GM23338 (cell line): ENCODE results near the gene CIT. TPM values are rescaled to one million over a fixed set of nuclear protein-coding genes. Genes with fewer than 3 reads are reported as not detected.

Experiments used
- ATAC-seq: fragments of 200-7000 bp; cut with Tn5 transposase; 3 replicates; pipeline ENCODE4 v1.9.1; 2020
- DNase-seq: peaks from one replicate; pipeline ENCODE4 v3.0.0-alpha.2; 2015; ENCODE audit warnings: low spot score
- H2AFZ ChIP-seq: fragments of 200-600 bp; sonication (generic); 2 replicates; pipeline ENCODE4 v1.8.0; 2016; ENCODE audit warnings: antibody characterized with exemption, mild to moderate bottlenecking, moderate library complexity
- H3F3A ChIP-seq: fragments of 200-600 bp; sonication (generic); replicated peaks from 2 replicates; pipeline ENCODE4 v1.8.0; 2017; ENCODE audit warnings: antibody characterized with exemption, mixed run types, low read depth
- H3K27ac ChIP-seq: fragments of 200-600 bp; sonication (generic); 2 replicates; pipeline ENCODE4 v1.6.1; 2016; ENCODE audit warnings: low read depth
- H3K27me3 ChIP-seq: fragments of 200-600 bp; sonication (generic); 2 replicates; pipeline ENCODE4 v1.8.0; 2016; ENCODE audit warnings: mild to moderate bottlenecking, mixed run types, moderate library complexity; ENCODE audit not compliant: insufficient read depth
- H3K36me3 ChIP-seq: fragments of 200-600 bp; sonication (generic); 2 replicates; pipeline ENCODE4 v1.8.0; 2016; ENCODE audit warnings: mild to moderate bottlenecking; ENCODE audit not compliant: insufficient read depth
- H3K4me1 ChIP-seq: fragments of 200-600 bp; sonication (generic); 2 replicates; pipeline ENCODE4 v1.8.0; 2016; ENCODE audit warnings: mild to moderate bottlenecking, moderate library complexity; ENCODE audit not compliant: insufficient read depth
- H3K4me2 ChIP-seq: fragments of 200-600 bp; sonication (generic); 2 replicates; pipeline ENCODE4 v1.7.1; 2017; ENCODE audit warnings: mixed run types
- H3K4me3 ChIP-seq: fragments of 200-600 bp; sonication (generic); 2 replicates; pipeline ENCODE4 v1.6.1; 2016; ENCODE audit warnings: mixed run types
- H3K79me2 ChIP-seq: fragments of 200-600 bp; sonication (generic); replicated peaks from 2 replicates; pipeline ENCODE4 v1.8.0; 2017; ENCODE audit warnings: mild to moderate bottlenecking; ENCODE audit not compliant: insufficient read depth
- H3K9me2 ChIP-seq: fragments of 200-600 bp; sonication (generic); 2 replicates; pipeline ENCODE4 v1.8.0; 2017; ENCODE audit not compliant: insufficient read depth
- H4K20me1 ChIP-seq: fragments of 200-600 bp; sonication (generic); replicated peaks from 2 replicates; pipeline ENCODE4 v1.8.0; 2017; ENCODE audit warnings: mild to moderate bottlenecking; ENCODE audit not compliant: insufficient read depth
- H3K27ac Mint-ChIP-seq: 2 replicates; pipeline ENCODE4 v1.8.0; 2020; ENCODE audit warnings: inconsistent platforms, mild to moderate bottlenecking, moderate library complexity, mixed read lengths
- H3K27me3 Mint-ChIP-seq: 3 replicates; pipeline ENCODE4 v1.8.0; 2022; ENCODE audit warnings: low read depth, mild to moderate bottlenecking, moderate library complexity, mixed read lengths, inconsistent platforms; ENCODE audit not compliant: insufficient read depth, poor library complexity
- H3K36me3 Mint-ChIP-seq: 3 replicates; pipeline ENCODE4 v1.8.0; 2021; ENCODE audit warnings: low read depth, mild to moderate bottlenecking, inconsistent platforms, moderate library complexity, mixed read lengths
- H3K4me1 Mint-ChIP-seq: 3 replicates; pipeline ENCODE4 v1.8.0; 2020; ENCODE audit warnings: mild to moderate bottlenecking, inconsistent platforms, mixed read lengths
- H3K4me3 Mint-ChIP-seq: 3 replicates; pipeline ENCODE4 v1.8.0; 2021; ENCODE audit warnings: moderate library complexity, mild to moderate bottlenecking, inconsistent platforms, mixed read lengths
- H3K9me3 Mint-ChIP-seq: 3 replicates; pipeline ENCODE4 v1.8.0; 2020; ENCODE audit warnings: moderate library complexity, mild to moderate bottlenecking, inconsistent platforms, mixed read lengths
- CREB1 ChIP-seq: fragments of 250-450 bp; sonication (Bioruptor Pico); IDR thresholded peaks from 2 replicates; pipeline ENCODE4 v1.5.0; 2020; ENCODE audit warnings: low read depth, mild to moderate bottlenecking, moderate library complexity
- CTCF ChIP-seq, 2 experiments: fragments of 200-600 bp in 1 of 2; sonication (generic) in 1 of 2; conservative IDR thresholded peaks; 2 replicates each; pipeline versions ENCODE4 v1.5.1 to v1.6.1; 2016 to 2017; ENCODE audit warnings: antibody characterized with exemption in 2 of 2, low read depth in 2 of 2, mild to moderate bottlenecking in 2 of 2, moderate library complexity in 1 of 2
- ETS1 ChIP-seq: IDR thresholded peaks from 2 replicates; pipeline ENCODE4 v1.6.1; 2016; ENCODE audit warnings: antibody characterized with exemption
- EZH2 ChIP-seq: fragments of 200-600 bp; sonication (generic); IDR thresholded peaks from one replicate; pipeline ENCODE4 v1.8.0; 2017; ENCODE audit warnings: antibody characterized with exemption, mild to moderate bottlenecking, low read depth; ENCODE audit not compliant: unreplicated experiment
- NANOG ChIP-seq: IDR thresholded peaks from 2 replicates; pipeline ENCODE4 v1.6.1; 2016; ENCODE audit warnings: antibody characterized with exemption, borderline replicate concordance
- POLR2AphosphoS5 ChIP-seq: IDR thresholded peaks from 2 replicates; pipeline ENCODE4 v1.6.1; 2016; ENCODE audit warnings: antibody characterized with exemption, low read depth
- REST ChIP-seq: IDR thresholded peaks from one replicate; pipeline ENCODE4 v1.6.1; 2018; ENCODE audit warnings: antibody characterized with exemption; ENCODE audit not compliant: unreplicated experiment
- STAT1 ChIP-seq: IDR thresholded peaks from one replicate; pipeline ENCODE4 v1.6.1; 2016; ENCODE audit warnings: antibody characterized with exemption; ENCODE audit not compliant: unreplicated experiment
- ZNF114 ChIP-seq: fragments of 250-450 bp; sonication (Bioruptor Pico); IDR thresholded peaks from 2 replicates; pipeline ENCODE4 v1.5.0; 2020; ENCODE audit warnings: mild to moderate bottlenecking, moderate library complexity
- ZNF331 ChIP-seq: fragments of 250-450 bp; sonication (Bioruptor Pico); IDR thresholded peaks from 2 replicates; pipeline ENCODE4 v1.5.0; 2020; ENCODE audit warnings: low read depth, mild to moderate bottlenecking, moderate library complexity
- polyA plus RNA-seq: library from polyadenylated mRNA; unstranded; fragments of >200 nt; fragmentation: Nextera tagmentation; extraction: Ambion mirVana; gene quantifications from 2 replicates; pipeline ENCODE4 v1.2.1, GENCODE V29; 2016
- total RNA-seq: library from RNA; depleted of rRNA; stranded (reverse); fragments of >200 nt; shearing (Covaris generic); gene quantifications from 2 replicates; pipeline ENCODE4 v1.2.3, GENCODE V29; 2014

The CIT gene
- total and polyA plus RNA-seq, 2 experiments from 2014 or later, result 9.7 to 47.8 TPM

- TF ChIP-seq ETS1 (no peak), CTCF (conservative IDR thresholded peaks at IDR 0.05; ENCODE audit: low read depth in 2 of 2) (no peak), POLR2AphosphoS5 (no peak), EZH2 (no peak), STAT1 (no peak)
These were observed 212.5 kb downstream of the CIT start (continued) for GRCh38 chr12:119664642-119665041.

- Histone ChIP-seq H3K27ac (no peak overlapping the region), H2AFZ (no peak overlapping the region), H3K4me3 (no peak overlapping the region), H3K79me2 (no peaks in the 10 kb centered on the region), H3F3A (no peaks in the 10 kb centered on the region), H3K4me1 (no peaks in the 10 kb centered on the region; the same call in 1 of the 2 replicates), H3K27me3 (no peaks in the 10 kb centered on the region), H4K20me1 (no peaks in the 10 kb centered on the region), H3K4me2 (no peak overlapping the region), H3K9me2 (no peaks in the 10 kb centered on the region), H3K36me3 (no peaks in the 10 kb centered on the region)
- no peaks in the 10 kb centered on the region for H3K27me3 Mint-ChIP-seq
- DNase-seq, result no peak
- no peaks in the 10 kb centered on the region for H3K9me3 Mint-ChIP-seq
- H3K4me1 Mint-ChIP-seq, result peaks cover under 1% of the 10 kb centered on the region; the same call in 2 of the 3 replicates
- H3K36me3 Mint-ChIP-seq, result no peaks in the 10 kb centered on the region
- TF ChIP-seq POLR2AphosphoS5 (no peak), NANOG (no peak), REST (no peak)
- H3K27ac Mint-ChIP-seq, result no peak overlapping the region
- ATAC-seq, result no peak
- H3K4me3 Mint-ChIP-seq, result no peak overlapping the region
These were observed 215.2 kb downstream of the CIT start for GRCh38 chr12:119661882-119662281.

- H3K36me3 Mint-ChIP-seq, result no peaks in the 10 kb centered on the region
- H3K9me2 ChIP-seq, result no peaks in the 10 kb centered on the region
- no peak overlapping the region for H2AFZ ChIP-seq
- no peak overlapping the region for H3K4me3 Mint-ChIP-seq
- peaks cover 3% of the 10 kb centered on the region; the same call in 2 of the 3 replicates for H3K9me3 Mint-ChIP-seq
- H3K36me3 ChIP-seq, result no peaks in the 10 kb centered on the region
- H3K27ac Mint-ChIP-seq, result no peak overlapping the region
- DNase-seq, result no peak
- H4K20me1 ChIP-seq, result no peaks in the 10 kb centered on the region
- H3K4me2 ChIP-seq, result no peak overlapping the region
- H3K4me1 ChIP-seq, result no peaks in the 10 kb centered on the region
- H3K79me2 ChIP-seq, result no peaks in the 10 kb centered on the region
- no peak for ATAC-seq
- no peaks in the 10 kb centered on the region for H3K27me3 ChIP-seq
- no peak overlapping the region for H3K4me3 ChIP-seq
- no peaks in the 10 kb centered on the region for H3F3A ChIP-seq
- no peaks in the 10 kb centered on the region for H3K4me1 Mint-ChIP-seq
- no peaks in the 10 kb centered on the region for H3K27me3 Mint-ChIP-seq
- no peak overlapping the region for H3K27ac ChIP-seq
- TF ChIP-seq STAT1 (no peak), NANOG (no peak), ZNF331 (no peak), POLR2AphosphoS5 (no peak), ETS1 (no peak), ZNF114 (CRISPR knock-in tag) (no peak), CREB1 (CRISPR knock-in tag) (no peak), CTCF (conservative IDR thresholded peaks at IDR 0.05; ENCODE audit: low read depth in 2 of 2) (no peak)
These were observed 217.0 kb downstream of the CIT start for GRCh38 chr12:119660076-119660475.
